SK-N-MC (cell line): ENCODE data around the gene UTF1.

Source experiments
- DNase-seq: peaks from one replicate; pipeline ENCODE4 v3.0.0-alpha.2; 2011; ENCODE audit warnings: low read depth, low spot score
- H3K27ac ChIP-seq: fragments of 200-600 bp; sonication (generic); 2 replicates; pipeline ENCODE4 v1.5.1; 2016; ENCODE audit warnings: mixed run types
- H3K36me3 ChIP-seq: fragments of 200-600 bp; sonication (generic); 2 replicates; pipeline ENCODE4 v1.6.1; 2017; ENCODE audit warnings: antibody characterized with exemption, low read length, mixed read lengths; ENCODE audit not compliant: insufficient read depth
- H3K4me3 ChIP-seq: fragments of 200-600 bp; sonication (generic); 2 replicates; pipeline ENCODE4 v1.5.1; 2016
- H3K9ac ChIP-seq: fragments of 200-600 bp; sonication (generic); 2 replicates; pipeline ENCODE4 v1.8.0; 2017; ENCODE audit warnings: mixed run types, mixed read lengths; ENCODE audit not compliant: insufficient read length
- H3K9me3 ChIP-seq: fragments of 200-600 bp; sonication (generic); 2 replicates; pipeline ENCODE4 v1.6.1; 2017; ENCODE audit warnings: low read depth, mild to moderate bottlenecking, antibody characterized with exemption, low read length, moderate library complexity, mixed read lengths
- EZH2 ChIP-seq: fragments of 200-600 bp; sonication (generic); IDR thresholded peaks from one replicate; pipeline ENCODE4 v1.6.1; 2017; ENCODE audit warnings: antibody characterized with exemption
- FOXP2 ChIP-seq: optimal IDR thresholded peaks from 2 replicates; pipeline ENCODE3; 2011; ENCODE audit warnings: mild to moderate bottlenecking, moderate library complexity; ENCODE audit not compliant: insufficient read depth; ENCODE audit errors: extremely low read length, control extremely low read depth
- POLR2AphosphoS5 ChIP-seq: IDR thresholded peaks from 2 replicates; pipeline ENCODE4 v1.6.1; 2012; ENCODE audit warnings: mild to moderate bottlenecking, low read depth, low read length, borderline replicate concordance

Gene UTF1

GRCh38 chr10:133205146-133205545, 24.9 kb upstream of the UTF1 start:
- no peak overlapping the region for H3K9ac ChIP-seq
- H3K4me3 ChIP-seq: no peak overlapping the region
- no peaks in the 10 kb centered on the region for H3K36me3 ChIP-seq
- TF ChIP-seq EZH2 (no peak), FOXP2 (no peak), POLR2AphosphoS5 (no peak)
- no peaks in the 10 kb centered on the region for H3K9me3 ChIP-seq
- H3K27ac ChIP-seq: no peak overlapping the region
- no peak for DNase-seq

GRCh38 chr10:133206356-133207040, 23.5 kb upstream of the UTF1 start:
- TF ChIP-seq EZH2 (no peak), POLR2AphosphoS5 (no peak), FOXP2 (no peak)
- Histone ChIP-seq H3K9ac (no peak overlapping the region), H3K36me3 (no peaks in the 10 kb centered on the region), H3K4me3 (no peak overlapping the region), H3K9me3 (no peaks in the 10 kb centered on the region), H3K27ac (no peak overlapping the region)
- no peak for DNase-seq

- no peak for DNase-seq
- TF ChIP-seq FOXP2 (no peak), EZH2 (no peak), POLR2AphosphoS5 (no peak)
- no peak overlapping the region for H3K9ac ChIP-seq
- H3K9me3 ChIP-seq: no peaks in the 10 kb centered on the region
- H3K4me3 ChIP-seq: no peak overlapping the region
- H3K27ac ChIP-seq: no peak overlapping the region
- no peaks in the 10 kb centered on the region for H3K36me3 ChIP-seq
Measured at GRCh38 chr10:133207041-133207600, 22.9 kb upstream of the UTF1 start.

- Histone ChIP-seq H3K4me3 (no peak overlapping the region), H3K36me3 (no peaks in the 10 kb centered on the region)
Measured at GRCh38 chr10:133207627-133208026, 22.4 kb upstream of the UTF1 start.

GRCh38 chr10:133208466-133208865, 21.6 kb upstream of the UTF1 start:
- Histone ChIP-seq H3K9me3 (no peaks in the 10 kb centered on the region), H3K36me3 (no peaks in the 10 kb centered on the region), H3K27ac (no peak overlapping the region), H3K4me3 (no peak overlapping the region), H3K9ac (no peak overlapping the region)
- TF ChIP-seq POLR2AphosphoS5: no peak
- TF ChIP-seq EZH2: no peak
- no peak for TF ChIP-seq FOXP2
- no peak for DNase-seq

More at GRCh38 chr10:133207627-133208026, 22.4 kb upstream of the UTF1 start:
- H3K9me3 ChIP-seq: no peaks in the 10 kb centered on the region
- no peak for DNase-seq
- TF ChIP-seq POLR2AphosphoS5: no peak
- no peak overlapping the region for H3K9ac ChIP-seq
- H3K27ac ChIP-seq: no peak overlapping the region

GRCh38 chr10:133209117-133209516, 20.9 kb upstream of the UTF1 start:
- Histone ChIP-seq H3K9me3 (no peaks in the 10 kb centered on the region), H3K27ac (no peak overlapping the region), H3K9ac (no peak overlapping the region), H3K36me3 (no peaks in the 10 kb centered on the region), H3K4me3 (no peak overlapping the region)
- no peak for TF ChIP-seq EZH2
- TF ChIP-seq FOXP2: no peak
- TF ChIP-seq POLR2AphosphoS5: no peak
- no peak for DNase-seq

- Histone ChIP-seq H3K27ac (no peak overlapping the region), H3K9me3 (no peaks in the 10 kb centered on the region), H3K4me3 (no peak overlapping the region), H3K36me3 (no peaks in the 10 kb centered on the region), H3K9ac (no peak overlapping the region)
- TF ChIP-seq EZH2 (no peak), FOXP2 (no peak), POLR2AphosphoS5 (no peak)
- no peak for DNase-seq
Measured at GRCh38 chr10:133209641-133210040, 20.4 kb upstream of the UTF1 start.

GRCh38 chr10:133210398-133211140, 19.4 kb upstream of the UTF1 start:
- H3K36me3 ChIP-seq: no peaks in the 10 kb centered on the region
- DNase-seq: no peak
- no peak overlapping the region for H3K9ac ChIP-seq
- TF ChIP-seq EZH2 (no peak), POLR2AphosphoS5 (no peak), FOXP2 (no peak)
- H3K27ac ChIP-seq: no peak overlapping the region
- no peak overlapping the region for H3K4me3 ChIP-seq
- no peaks in the 10 kb centered on the region for H3K9me3 ChIP-seq
